Subcutaneous adipose tissue (tissue), 4 donors: ENCODE measurements around the gene NOS1AP. TPM values are rescaled to one million over a fixed set of nuclear protein-coding genes. Genes with fewer than 3 reads are reported as not detected.

Source experiments
- total RNA-seq, 4 donors: library from RNA; depleted of rRNA; stranded (reverse); fragments of >200 nt; gene quantifications; one replicate each; pipeline ENCODE4 v1.1.0, GENCODE V29; 2016
- TF ChIP-seq, protein P1 (sequence below): fragments of 450-650 bp; IDR thresholded peaks from one replicate; pipeline ENCODE4 v1.5.1; 2016; ENCODE audit warnings: low read depth, mild to moderate bottlenecking, control low read depth, antibody characterized with exemption, moderate library complexity

NOS1AP gene
- total RNA-seq, 4 donors from 2014 or later: 0.51 to 5.1 (median 0.96) TPM

DNA sequence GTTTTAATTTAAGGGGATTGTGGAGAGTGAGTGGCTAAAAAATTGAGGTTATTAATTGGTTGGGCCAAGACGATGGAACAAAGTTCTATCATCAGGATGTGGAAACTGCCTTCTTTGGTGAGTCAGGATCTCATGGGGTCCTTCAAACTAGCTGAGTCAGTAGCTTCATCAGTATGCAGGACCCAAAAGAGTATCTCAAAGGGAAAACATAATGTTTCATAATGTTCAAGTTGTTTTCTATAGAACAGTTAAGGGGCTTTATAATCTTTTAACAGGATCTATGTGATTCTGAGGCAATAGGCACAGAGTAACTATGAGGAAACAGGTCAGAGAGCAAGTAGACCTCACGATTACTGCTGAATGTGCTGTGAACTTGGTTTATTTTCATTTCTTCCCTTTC lies 42.6 kb upstream of the NOS1AP start:
- TF ChIP-seq, protein P1, sequence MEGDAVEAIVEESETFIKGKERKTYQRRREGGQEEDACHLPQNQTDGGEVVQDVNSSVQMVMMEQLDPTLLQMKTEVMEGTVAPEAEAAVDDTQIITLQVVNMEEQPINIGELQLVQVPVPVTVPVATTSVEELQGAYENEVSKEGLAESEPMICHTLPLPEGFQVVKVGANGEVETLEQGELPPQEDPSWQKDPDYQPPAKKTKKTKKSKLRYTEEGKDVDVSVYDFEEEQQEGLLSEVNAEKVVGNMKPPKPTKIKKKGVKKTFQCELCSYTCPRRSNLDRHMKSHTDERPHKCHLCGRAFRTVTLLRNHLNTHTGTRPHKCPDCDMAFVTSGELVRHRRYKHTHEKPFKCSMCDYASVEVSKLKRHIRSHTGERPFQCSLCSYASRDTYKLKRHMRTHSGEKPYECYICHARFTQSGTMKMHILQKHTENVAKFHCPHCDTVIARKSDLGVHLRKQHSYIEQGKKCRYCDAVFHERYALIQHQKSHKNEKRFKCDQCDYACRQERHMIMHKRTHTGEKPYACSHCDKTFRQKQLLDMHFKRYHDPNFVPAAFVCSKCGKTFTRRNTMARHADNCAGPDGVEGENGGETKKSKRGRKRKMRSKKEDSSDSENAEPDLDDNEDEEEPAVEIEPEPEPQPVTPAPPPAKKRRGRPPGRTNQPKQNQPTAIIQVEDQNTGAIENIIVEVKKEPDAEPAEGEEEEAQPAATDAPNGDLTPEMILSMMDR: no peak

DNA sequence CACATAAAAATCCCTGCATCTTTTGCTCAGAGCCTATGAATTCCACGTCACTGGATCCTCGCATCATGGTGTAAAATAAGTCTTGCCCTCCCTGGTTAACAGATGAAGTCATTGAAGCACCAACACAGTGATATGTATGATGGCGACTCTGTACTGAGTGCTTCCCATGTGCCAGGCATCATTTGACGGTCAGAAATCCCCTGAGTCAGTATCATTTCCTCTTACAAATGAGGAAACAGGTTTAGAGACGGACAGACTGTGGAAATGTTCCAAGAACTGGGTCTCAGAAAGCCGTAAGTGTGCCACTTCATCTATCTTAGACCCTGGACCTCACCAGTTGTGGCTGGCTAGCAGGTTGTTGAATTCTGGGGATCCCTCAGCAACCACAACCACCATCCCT lies 40.8 kb upstream of the NOS1AP start:
- TF ChIP-seq, protein P1: no peak

DNA sequence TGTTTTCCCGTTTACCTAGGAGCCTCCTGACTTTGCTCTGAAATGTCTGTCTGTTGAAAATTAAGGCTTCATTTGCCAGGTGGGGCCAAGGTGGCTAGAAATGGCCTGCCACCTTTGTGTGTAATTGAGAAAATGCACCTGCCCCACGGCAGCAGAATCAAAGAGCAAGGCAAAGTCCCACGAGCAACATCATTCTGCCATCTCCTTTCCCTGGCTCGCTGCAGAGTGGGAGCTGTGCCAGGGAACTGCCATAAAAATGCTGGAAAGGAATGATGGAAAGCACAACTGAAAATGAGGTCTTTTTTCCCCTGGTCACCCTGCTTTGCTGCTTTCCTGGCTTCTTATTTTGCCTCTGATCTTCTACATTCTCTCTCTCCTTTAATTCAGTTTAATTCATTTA lies 40.3 kb upstream of the NOS1AP start:
- TF ChIP-seq, protein P1: no peak

DNA sequence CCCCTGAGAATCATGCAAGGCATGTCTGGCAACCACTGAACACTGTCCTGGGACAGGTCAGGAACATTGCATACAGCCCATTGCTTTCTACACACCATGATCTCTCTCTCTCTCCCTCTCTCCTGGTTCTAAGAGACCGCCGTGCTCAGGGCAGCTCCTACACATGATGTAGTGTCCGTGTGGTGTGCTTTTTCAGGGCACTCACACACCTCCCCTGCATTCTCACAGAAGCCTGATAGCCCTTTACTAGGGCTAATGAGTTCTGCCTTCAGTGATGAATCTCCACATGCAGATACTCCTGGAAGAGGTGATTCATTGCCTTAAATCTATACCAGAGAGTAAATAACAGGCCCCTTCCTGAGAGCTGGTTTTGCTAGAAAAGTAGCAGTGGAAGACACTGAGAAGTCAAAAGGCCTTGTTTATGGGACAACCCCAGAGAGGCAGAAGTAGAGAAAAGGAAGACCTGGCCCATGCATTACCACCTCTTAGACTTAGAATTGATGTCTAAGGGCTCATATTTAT lies 38.7 kb upstream of the NOS1AP start:
- TF ChIP-seq, protein P1: no peak

DNA sequence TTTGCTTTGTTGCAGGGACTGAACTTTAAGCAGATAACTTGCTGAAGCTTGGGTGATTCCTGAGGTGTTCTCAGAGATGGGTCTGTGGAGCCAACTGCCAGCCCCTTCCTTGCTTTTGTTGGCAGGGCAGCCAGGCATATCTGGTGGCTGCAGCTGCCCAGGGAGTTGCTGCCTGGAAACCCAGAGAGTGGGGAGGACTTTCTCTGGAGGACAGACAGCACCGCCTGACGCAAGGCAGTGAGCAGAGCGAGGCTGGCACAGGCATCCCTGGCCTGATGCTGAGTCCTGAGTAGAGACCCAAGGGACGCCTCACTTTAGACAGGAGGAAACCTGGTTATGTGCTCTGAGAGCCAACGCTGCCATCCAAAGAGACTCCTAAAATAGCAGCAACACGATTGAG lies 36.1 kb upstream of the NOS1AP start:
- TF ChIP-seq, protein P1: no peak

DNA sequence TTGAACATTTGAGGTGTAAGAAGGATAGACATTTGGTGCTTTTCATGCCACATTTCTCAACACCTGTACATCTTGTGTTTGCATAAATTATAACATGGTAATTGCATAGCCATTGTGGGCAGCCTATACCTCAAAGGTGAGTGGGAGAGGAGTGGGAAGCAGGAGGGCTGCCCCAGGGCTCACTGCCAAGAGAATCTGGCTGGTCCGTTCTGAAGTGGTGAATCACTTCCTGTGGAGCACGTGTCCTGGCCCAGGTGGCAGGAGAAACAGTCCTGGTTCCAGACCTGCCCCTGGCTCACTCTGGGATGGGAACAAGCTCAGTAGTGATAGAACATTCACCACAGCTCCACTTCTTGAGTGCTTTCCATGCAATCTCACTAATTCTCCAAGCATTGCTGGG lies 34.2 kb upstream of the NOS1AP start:
- TF ChIP-seq, protein P1: no peak

DNA sequence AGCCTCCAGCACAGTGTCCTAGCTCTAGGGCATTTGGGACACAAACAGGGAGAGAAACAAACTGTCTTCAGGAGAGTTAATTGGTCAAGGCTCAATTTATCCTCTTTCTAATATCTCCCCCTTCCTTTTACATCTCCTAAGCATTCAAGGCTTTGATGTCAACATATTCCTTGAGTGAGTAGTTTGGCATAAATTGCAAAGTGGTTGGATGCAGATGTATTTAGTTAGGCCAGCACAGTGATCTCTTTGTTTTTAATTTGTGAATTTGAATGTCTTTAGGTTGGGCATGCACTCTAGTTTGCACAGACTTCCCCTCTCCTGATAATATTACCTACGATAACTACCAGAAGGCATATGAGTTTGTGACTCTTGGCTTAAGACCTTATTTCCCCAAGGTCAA lies 33.3 kb upstream of the NOS1AP start:
- TF ChIP-seq, protein P1: no peak
